ENCODE results near the gene ADGRL1. TPM values are rescaled to one million over a fixed set of nuclear protein-coding genes. Genes with fewer than 3 reads are reported as not detected.

ADGRL1 gene
- total RNA-seq, 1 experiment from 2014 or later, result 117 TPM

GRCh38 chr19:14145381-14145780, 60.6 kb downstream of the ADGRL1 start:
- no peak for DNase-seq
- no peak overlapping the region for H3K4ac ChIP-seq (ENCODE audit: low read depth, low read length)
- no peaks in the 10 kb centered on the region for H4K20me1 ChIP-seq (ENCODE audit: control insufficient read depth, insufficient read depth, insufficient read length)
- no peak overlapping the region for H2BK15ac ChIP-seq (ENCODE audit: low read depth, low read length)
- no CpG with 5 or more reads among the region's 6 CpGs for WGBS (ENCODE audit: extremely low coverage, insufficient read length, low lambda C conversion rate)
- no peak overlapping the region for H4K91ac ChIP-seq (ENCODE audit: insufficient read length, low read depth, low read length)
- H2BK20ac ChIP-seq (ENCODE audit: low read depth, low read length, poor library complexity, severe bottlenecking), result no peak overlapping the region
- no peak overlapping the region for H3K18ac ChIP-seq (ENCODE audit: insufficient read length, low read depth, low read length)
- H3K27me3 Mint-ChIP-seq (ENCODE audit: low read depth), result no peaks in the 10 kb centered on the region; the same call in 1 of the 2 replicates
- no peaks in the 10 kb centered on the region for H3K23me2 ChIP-seq (ENCODE audit: insufficient read length, low read depth, low read length, poor library complexity, severe bottlenecking)
- no peak for TF ChIP-seq CTCF (conservative IDR thresholded peaks at IDR 0.05)
- H4K8ac ChIP-seq (replicated peaks; ENCODE audit: insufficient read length, low read depth, low read length), result no peak overlapping the region
- no peak overlapping the region for H2BK5ac ChIP-seq (ENCODE audit: insufficient read length, low read length)
- no peaks in the 10 kb centered on the region for H3K4me1 ChIP-seq (ENCODE audit: insufficient read depth, low read length)
- no peak overlapping the region for H3K56ac ChIP-seq (ENCODE audit: insufficient read length, low read depth, low read length)
- H3K9me3 Mint-ChIP-seq, result no peaks in the 10 kb centered on the region
- no peaks in the 10 kb centered on the region for H3K9me3 ChIP-seq (ENCODE audit: control insufficient read depth, low read depth, low read length)
- H3K4me1 Mint-ChIP-seq, result peaks cover 22 to 32% of the 10 kb centered on the region in 2 experiments
- H3K23ac ChIP-seq (ENCODE audit: insufficient read length, low read depth, low read length), result no peak overlapping the region
- H3K14ac ChIP-seq (ENCODE audit: insufficient read depth, low read length), result no peak overlapping the region; the same call in 1 of the 2 replicates
- no peak overlapping the region for H3K27ac ChIP-seq (ENCODE audit: insufficient read length, low read depth, low read length)
- H3K4me3 Mint-ChIP-seq, result no peak overlapping the region
- no peak overlapping the region for H2AK5ac ChIP-seq (ENCODE audit: insufficient read length, low read length)
- H3K36me3 Mint-ChIP-seq (ENCODE audit: insufficient read depth in 1 of 3, low read depth in 3 of 3), result no peaks in the 10 kb centered on the region
- no peaks in the 10 kb centered on the region for H3K79me1 ChIP-seq (ENCODE audit: insufficient read depth, low read depth, low read length, poor library complexity, severe bottlenecking)
- H3K9ac ChIP-seq (ENCODE audit: extremely low read depth, insufficient read length, low read length), result no peak overlapping the region
- H3K27me3 ChIP-seq (ENCODE audit: insufficient read depth, low read length), result no peaks in the 10 kb centered on the region
- H2AFZ ChIP-seq (ENCODE audit: low read length), result no peak overlapping the region
- H3K79me2 ChIP-seq (ENCODE audit: insufficient read depth, low read length), result no peaks in the 10 kb centered on the region
- no peak overlapping the region for H3T11ph ChIP-seq (ENCODE audit: low read length)
- H3K27ac Mint-ChIP-seq, result no peak overlapping the region; a peak in 1 of 7 replicates
- no peak overlapping the region for H2BK120ac ChIP-seq (ENCODE audit: low read depth, low read length, poor library complexity, severe bottlenecking)
- no peak overlapping the region for H2BK12ac ChIP-seq (ENCODE audit: insufficient read length, low read depth, low read length)
- H3K4me2 ChIP-seq (ENCODE audit: insufficient read depth, insufficient read length, low read length), result no peak overlapping the region
- no peak overlapping the region for H4K5ac ChIP-seq (ENCODE audit: insufficient read length, low read depth, low read length)

Measured in H9 (cell line).